CD14-positive monocyte (primary cell): ENCODE data around the gene UBXN11. TPM values are rescaled to one million over a fixed set of nuclear protein-coding genes. Genes with fewer than 3 reads are reported as not detected.

Experiments
- DNase-seq, 3 donors: peaks; one replicate each; pipeline ENCODE4 v3.0.0-alpha.2; 2011 to 2022
- H2AFZ ChIP-seq: 2 replicates; pipeline ENCODE4 v1.6.0; 2012; ENCODE audit warnings: mild to moderate bottlenecking, low read depth, low read length, inconsistent platforms; ENCODE audit not compliant: insufficient read depth, poor library complexity, severe bottlenecking
- H3K27ac ChIP-seq, 2 donors: 1 replicate in 1 of 2; 2 replicates in 1 of 2; pipeline ENCODE4 v1.5.1; 2012 to 2013; ENCODE audit warnings: low read length in 2 of 2, control low read depth in 1 of 2, inconsistent platforms in 1 of 2, low read depth in 1 of 2, mild to moderate bottlenecking in 1 of 2
- H3K27me3 ChIP-seq, 2 donors: one replicate each; pipeline versions ENCODE4 v1.6.0 to v1.6.1; 2011 to 2013; ENCODE audit warnings: low read length in 2 of 2; ENCODE audit not compliant: control insufficient read depth in 2 of 2, insufficient read depth in 2 of 2
- H3K36me3 ChIP-seq, 2 donors: replicated peaks in 1 of 2; 1 replicate in 1 of 2; 2 replicates in 1 of 2; pipeline versions ENCODE4 v1.5.1 to v1.6.1; 2012 to 2013; ENCODE audit warnings: low read length in 2 of 2, control low read depth in 1 of 2, inconsistent platforms in 1 of 2, mild to moderate bottlenecking in 1 of 2; ENCODE audit not compliant: insufficient read depth in 2 of 2, control insufficient read depth in 1 of 2
- H3K4me1 ChIP-seq, 2 donors: 1 replicate in 1 of 2; 2 replicates in 1 of 2; pipeline versions ENCODE4 v1.5.1 to v1.6.1; 2012 to 2013; ENCODE audit warnings: low read length in 2 of 2, control low read depth in 1 of 2, inconsistent platforms in 1 of 2, mild to moderate bottlenecking in 1 of 2, moderate library complexity in 1 of 2; ENCODE audit not compliant: insufficient read depth in 2 of 2, control insufficient read depth in 1 of 2
- H3K4me2 ChIP-seq: replicated peaks from 2 replicates; pipeline ENCODE3; 2012; ENCODE audit warnings: low read length, moderate library complexity, mild to moderate bottlenecking; ENCODE audit not compliant: poor library complexity, severe bottlenecking; ENCODE audit errors: extremely low read depth
- H3K4me3 ChIP-seq, 3 experiments: fragments of 200-600 bp in 1 of 3; sonication (generic) in 1 of 3; replicated peaks in 1 of 3; 1 replicate in 2 of 3; 2 replicates in 1 of 3; pipeline ENCODE4 v1.5.1; 2011 to 2013; ENCODE audit warnings: low read length in 3 of 3, mild to moderate bottlenecking in 3 of 3, control low read depth in 2 of 3, low read depth in 2 of 3, inconsistent platforms in 1 of 3, moderate library complexity in 1 of 3
- H3K79me2 ChIP-seq: 2 replicates; pipeline ENCODE4 v1.6.0; 2012; ENCODE audit warnings: mild to moderate bottlenecking, control low read depth, inconsistent platforms, low read length, moderate library complexity; ENCODE audit not compliant: insufficient read depth
- H3K9ac ChIP-seq: 2 replicates; pipeline ENCODE4 v1.6.0; 2017; ENCODE audit warnings: low read length, mild to moderate bottlenecking; ENCODE audit not compliant: insufficient read depth, poor library complexity, severe bottlenecking
- H3K9me3 ChIP-seq, 2 donors: replicated peaks in 1 of 2; 1 replicate in 1 of 2; 2 replicates in 1 of 2; pipeline versions ENCODE4 v1.5.1 to v1.6.1; 2012 to 2013; ENCODE audit warnings: low read length in 2 of 2, control low read depth in 1 of 2; ENCODE audit not compliant: control insufficient read depth in 1 of 2, insufficient read depth in 1 of 2
- H4K20me1 ChIP-seq: 2 replicates; pipeline ENCODE4 v1.6.0; 2012; ENCODE audit warnings: mild to moderate bottlenecking, low read length, control low read depth, moderate library complexity; ENCODE audit not compliant: insufficient read depth
- H3K27ac Mint-ChIP-seq, 7 donors: one replicate each; pipeline ENCODE4 v1.8.0; 2020; ENCODE audit warnings: mild to moderate bottlenecking in 7 of 7, mixed read lengths in 7 of 7, moderate library complexity in 6 of 7, inconsistent platforms in 2 of 7
- H3K27me3 Mint-ChIP-seq, 3 donors: one replicate each; pipeline ENCODE4 v1.8.0; 2021 to 2022; ENCODE audit warnings: low read depth in 3 of 3, mild to moderate bottlenecking in 3 of 3, mixed read lengths in 3 of 3, moderate library complexity in 3 of 3, inconsistent platforms in 1 of 3
- H3K36me3 Mint-ChIP-seq, 2 donors: one replicate each; pipeline ENCODE4 v1.8.0; 2020; ENCODE audit warnings: mixed read lengths in 2 of 2, inconsistent platforms in 1 of 2, mild to moderate bottlenecking in 1 of 2
- H3K4me1 Mint-ChIP-seq: one replicate; pipeline ENCODE4 v1.8.0; 2020; ENCODE audit warnings: mild to moderate bottlenecking, mixed read lengths
- H3K4me3 Mint-ChIP-seq, 2 donors: one replicate each; pipeline ENCODE4 v1.8.0; 2020; ENCODE audit warnings: mild to moderate bottlenecking in 2 of 2, mixed read lengths in 2 of 2, moderate library complexity in 1 of 2
- H3K9me3 Mint-ChIP-seq, 7 donors: one replicate each; pipeline ENCODE4 v1.8.0; 2020 to 2022; ENCODE audit warnings: mixed read lengths in 7 of 7, mild to moderate bottlenecking in 6 of 7, moderate library complexity in 6 of 7, inconsistent platforms in 2 of 7
- WGBS: methylation state at CpG from one replicate; pipeline ENCODE4 v1.1.5; 2013; ENCODE audit warnings: missing lambda C conversion rate; ENCODE audit not compliant: insufficient coverage; 5-methylcytosine and 5-hydroxymethylcytosine counted together
- intact Hi-C, 2 donors: fragments of 100-400 bp; cut with micrococcal nuclease; formaldehyde crosslinking; loops; one replicate each; pipeline versions ENCODE4 v1.15.0 to v1.15.1; 2023
- polyA plus RNA-seq, 3 donors: library from polyadenylated mRNA; depleted of rRNA in 1 of 3; unstranded in 2 of 3; stranded (reverse) in 1 of 3; fragments of 300-500 nt in 2 of 3; fragments of >200 nt in 1 of 3; fragmentation: Illumina TruSeq in 2 of 3; gene quantifications; 1 replicate in 2 of 3; 2 replicates in 1 of 3; pipeline ENCODE4 v1.2.3, GENCODE V29; 2012 to 2021
- TF ChIP-seq, protein P1 (sequence below): fragments of 200-600 bp; IDR thresholded peaks from one replicate; pipeline ENCODE4 v1.8.0; 2022; ENCODE audit warnings: antibody characterized with exemption, mild to moderate bottlenecking

Gene UBXN11
- polyA plus RNA-seq, 3 donors, result 48.0 to 885 (median 52.1) TPM

DNA sequence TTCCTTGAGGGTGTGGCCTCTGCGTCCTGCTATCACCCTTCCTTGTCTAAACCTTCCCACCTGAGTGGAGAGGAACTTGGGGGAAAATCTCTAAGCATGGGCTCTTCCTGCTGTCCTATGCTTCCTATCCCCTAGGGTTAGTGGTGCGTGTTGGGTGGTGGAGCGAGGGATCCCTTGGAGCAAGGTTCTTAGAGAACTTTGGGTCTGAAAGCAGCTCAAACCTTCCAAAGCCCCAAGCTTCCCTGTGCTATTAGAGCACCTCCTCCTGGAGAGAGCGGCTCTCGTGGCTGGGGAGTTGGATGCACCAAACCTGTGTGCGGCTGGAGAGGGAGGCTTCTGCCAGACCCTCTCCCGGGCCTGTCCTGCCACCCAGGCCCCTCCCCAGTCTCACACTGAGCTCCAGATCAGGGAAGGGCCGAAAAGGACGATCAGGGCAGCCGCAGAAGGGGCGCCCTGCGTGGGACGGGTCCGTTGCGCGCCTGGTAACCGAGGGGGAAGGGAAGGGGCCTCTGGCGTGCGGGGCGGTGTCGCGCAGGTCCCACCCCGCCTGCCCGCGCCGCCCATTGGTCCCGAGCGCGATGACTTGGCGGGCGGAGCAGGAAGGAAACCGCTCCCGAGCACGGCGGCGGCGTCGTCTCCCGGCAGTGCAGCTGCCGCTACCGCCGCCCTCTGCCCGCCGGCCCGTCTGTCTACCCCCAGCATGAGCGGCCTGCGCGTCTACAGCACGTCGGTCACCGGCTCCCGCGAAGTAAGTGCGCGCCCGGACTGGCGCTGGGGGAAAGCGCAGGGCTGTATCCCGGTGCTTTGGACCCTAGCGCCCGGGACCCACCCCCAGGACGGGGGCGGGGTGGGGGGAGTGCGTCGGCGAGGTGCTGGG, 26.7 kb downstream of the UBXN11 start, which contains the start of gene SH3BGRL3:
SH3BGRL3 (plus strand) TSS at position 631 of the 877 bp plus-strand sequence; CDS start at position 701, 70 bp downstream.
- Mint-ChIP-seq H3K27me3 (peaks cover 0 to 7% (median 2%) of the 10 kb centered on the region in 3 donors), H3K36me3 (peaks cover 50 to 68% of the 10 kb centered on the region in 2 donors), H3K4me1 (peaks cover 88% of the 10 kb centered on the region), H3K4me3 (peak within 1 kb of the TSS; percentile 91 to 92), H3K9me3 (no peaks in the 10 kb centered on the region), H3K27ac (peak within 1 kb of the TSS; percentile 96 to 100 (median 100))
- intact Hi-C loops, result loop anchor here in 1 of 2 donors (2.0 kb wide), 1 partner anchor 27 kb away; the partner anchor contains the start of gene UBXN11
- H3K4me2 ChIP-seq, result peak within 1 kb of the TSS; percentile 92
- peak within 1 kb of the TSS; percentile 99 to 100 for H3K27ac ChIP-seq
- peaks cover 39 to 48% of the 10 kb centered on the region in 2 donors for H3K36me3 ChIP-seq
- no peaks in the 10 kb centered on the region for H3K9me3 ChIP-seq
- peak within 1 kb of the TSS; percentile 96 for H3K9ac ChIP-seq
- TF ChIP-seq, protein P1, sequence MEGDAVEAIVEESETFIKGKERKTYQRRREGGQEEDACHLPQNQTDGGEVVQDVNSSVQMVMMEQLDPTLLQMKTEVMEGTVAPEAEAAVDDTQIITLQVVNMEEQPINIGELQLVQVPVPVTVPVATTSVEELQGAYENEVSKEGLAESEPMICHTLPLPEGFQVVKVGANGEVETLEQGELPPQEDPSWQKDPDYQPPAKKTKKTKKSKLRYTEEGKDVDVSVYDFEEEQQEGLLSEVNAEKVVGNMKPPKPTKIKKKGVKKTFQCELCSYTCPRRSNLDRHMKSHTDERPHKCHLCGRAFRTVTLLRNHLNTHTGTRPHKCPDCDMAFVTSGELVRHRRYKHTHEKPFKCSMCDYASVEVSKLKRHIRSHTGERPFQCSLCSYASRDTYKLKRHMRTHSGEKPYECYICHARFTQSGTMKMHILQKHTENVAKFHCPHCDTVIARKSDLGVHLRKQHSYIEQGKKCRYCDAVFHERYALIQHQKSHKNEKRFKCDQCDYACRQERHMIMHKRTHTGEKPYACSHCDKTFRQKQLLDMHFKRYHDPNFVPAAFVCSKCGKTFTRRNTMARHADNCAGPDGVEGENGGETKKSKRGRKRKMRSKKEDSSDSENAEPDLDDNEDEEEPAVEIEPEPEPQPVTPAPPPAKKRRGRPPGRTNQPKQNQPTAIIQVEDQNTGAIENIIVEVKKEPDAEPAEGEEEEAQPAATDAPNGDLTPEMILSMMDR, result no peak
- H2AFZ ChIP-seq, result no peak within 1 kb of the TSS
- H3K4me3 ChIP-seq, result peak within 1 kb of the TSS; percentile 74 to 93 (median 83)
- under 1% methylated on average over 59 of the region's 66 CpGs for WGBS
- peak; percentile 87 to 90 (median 88) for DNase-seq
- peaks cover 93 to 94% of the 10 kb centered on the region in 2 donors for H3K4me1 ChIP-seq
- H4K20me1 ChIP-seq, result peaks cover 41% of the 10 kb centered on the region
- peaks cover 76% of the 10 kb centered on the region for H3K79me2 ChIP-seq
- H3K27me3 ChIP-seq, result no peaks in the 10 kb centered on the region

DNA sequence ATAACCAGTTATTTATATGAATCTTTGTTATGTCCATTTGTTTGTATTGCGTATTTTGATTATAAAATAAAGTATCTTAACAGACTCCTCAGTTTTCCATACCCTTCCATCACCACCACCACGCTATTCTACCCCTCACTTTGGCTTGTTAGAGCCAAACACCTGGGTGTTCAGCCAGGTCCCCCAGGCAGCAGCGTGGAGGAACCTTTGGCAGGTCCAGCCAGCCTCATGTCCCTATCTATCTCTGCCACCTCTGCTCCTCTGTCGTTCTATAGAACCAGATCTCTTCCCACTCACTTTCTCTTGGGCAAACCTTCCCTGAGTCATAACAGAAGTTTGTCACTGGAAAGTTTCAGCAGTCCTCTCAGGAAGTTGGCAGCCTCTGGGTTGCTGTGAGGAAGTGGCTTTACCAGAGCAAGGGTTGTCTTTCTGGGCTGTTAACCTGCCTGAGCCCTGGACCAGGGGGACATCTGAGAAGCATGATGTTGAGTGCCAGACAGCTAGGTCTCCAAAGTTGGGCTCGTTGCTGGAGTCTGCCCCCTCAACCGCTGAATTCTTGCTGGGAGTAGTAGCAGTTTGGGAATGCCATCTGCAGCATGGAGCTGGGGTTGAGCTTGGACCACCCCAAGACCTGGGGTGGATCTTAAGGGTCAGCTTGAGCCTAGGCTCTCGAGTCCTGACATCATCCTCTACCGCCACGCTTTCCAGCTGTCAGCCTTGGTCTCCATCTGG, 27.5 kb downstream of the UBXN11 start:
- Histone ChIP-seq H3K9ac (peak overlapping the region; percentile 96), H4K20me1 (peaks cover 35% of the 10 kb centered on the region), H3K36me3 (peaks cover 33 to 42% of the 10 kb centered on the region in 2 donors), H3K79me2 (peaks cover 69% of the 10 kb centered on the region), H3K4me1 (peaks cover 93 to 94% of the 10 kb centered on the region in 2 donors), H3K4me3 (peak overlapping the region; percentile 74 to 93 (median 83)), H3K9me3 (no peaks in the 10 kb centered on the region), H2AFZ (no peak overlapping the region), H3K27me3 (no peaks in the 10 kb centered on the region), H3K27ac (peak overlapping the region; percentile 99 to 100), H3K4me2 (peak overlapping the region; percentile 92)
- H3K36me3 Mint-ChIP-seq, result peaks cover 50 to 66% of the 10 kb centered on the region in 2 donors
- peak overlapping the region; percentile 96 to 100 (median 99) for H3K27ac Mint-ChIP-seq
- intact Hi-C loops, result loop anchor here in 1 of 2 donors (2.0 kb wide), 1 partner anchor 28 kb away; the partner anchor contains the start of gene UBXN11
- 25% methylated on average over 5 of the region's 9 CpGs for WGBS
- peak overlapping the region; percentile 91 to 92 for H3K4me3 Mint-ChIP-seq
- peaks cover 88% of the 10 kb centered on the region for H3K4me1 Mint-ChIP-seq
- H3K27me3 Mint-ChIP-seq, result peaks cover 0 to 7% (median 2%) of the 10 kb centered on the region in 3 donors
- peak; percentile 89 to 97 (median 97) for DNase-seq
- TF ChIP-seq, protein P1, result no peak
- H3K9me3 Mint-ChIP-seq, result no peaks in the 10 kb centered on the region
